IMR-90 (cell line): ENCODE results near the gene MEN1. TPM values are rescaled to one million over a fixed set of nuclear protein-coding genes. Genes with fewer than 3 reads are reported as not detected.

ENCODE experiments used
- ATAC-seq: fragments of 200-7000 bp; cut with Tn5 transposase; 2 replicates; pipeline ENCODE4 v1.9.1; 2020; ENCODE audit warnings: low read depth, mild to moderate bottlenecking, moderate library complexity
- BruUV-seq: library from RNA; stranded (reverse); fragments of 400-500 nt; replicated peaks from 2 replicates; lab custom pipeline; 2021; lab: Mats Ljungman, UMichigan
- CTCF ChIA-PET: fragments of 300-600 bp; formaldehyde crosslinking; extraction: SDS; loops from one replicate; lab custom pipeline; 2021; ENCODE audit warnings: antibody characterized with exemption; lab: Yijun Ruan, JAX
- POLR2A ChIA-PET: fragments of 300-600 bp; sonication (Branson Sonifier 250); formaldehyde crosslinking; loops from one replicate; lab custom pipeline; 2022; ENCODE audit warnings: antibody characterized with exemption; ENCODE audit not compliant: unreplicated experiment; lab: Charles Lee
- DNase-seq: peaks from one replicate; pipeline ENCODE4 v3.0.0; 2013
- H2AFZ ChIP-seq: replicated peaks from 2 replicates; pipeline ENCODE3; 2013; ENCODE audit warnings: low read length, mild to moderate bottlenecking; ENCODE audit not compliant: poor library complexity
- H2AK5ac ChIP-seq: 2 replicates; pipeline ENCODE4 v1.6.1; 2013; ENCODE audit warnings: low read depth, low read length, inconsistent platforms
- H2AK9ac ChIP-seq: replicated peaks from 2 replicates; pipeline ENCODE3; 2013; ENCODE audit warnings: mild to moderate bottlenecking, low read depth, low read length, moderate library complexity; ENCODE audit not compliant: poor library complexity
- H2BK120ac ChIP-seq: 2 replicates; pipeline ENCODE4 v1.6.1; 2013; ENCODE audit warnings: low read depth, low read length, inconsistent platforms
- H2BK15ac ChIP-seq: 3 replicates; pipeline ENCODE4 v1.6.1; 2013; ENCODE audit warnings: low read depth, low read length, inconsistent platforms
- H2BK20ac ChIP-seq: 2 replicates; pipeline ENCODE4 v1.6.1; 2013; ENCODE audit warnings: low read depth, mild to moderate bottlenecking, inconsistent platforms, low read length, moderate library complexity
- H2BK5ac ChIP-seq: 2 replicates; pipeline ENCODE4 v1.6.1; 2013; ENCODE audit warnings: mild to moderate bottlenecking, low read depth, low read length, inconsistent platforms; ENCODE audit not compliant: poor library complexity, severe bottlenecking
- H3K14ac ChIP-seq: replicated peaks from 2 replicates; pipeline ENCODE4 v1.6.1; 2013; ENCODE audit warnings: low read depth, low read length, inconsistent platforms
- H3K18ac ChIP-seq: 2 replicates; pipeline ENCODE4 v1.6.1; 2013; ENCODE audit warnings: low read depth, low read length, control low read depth
- H3K23ac ChIP-seq: 2 replicates; pipeline ENCODE4 v1.6.1; 2013; ENCODE audit warnings: low read depth, low read length, inconsistent platforms
- H3K27ac ChIP-seq: 2 replicates; pipeline ENCODE4 v1.5.1; 2013; ENCODE audit warnings: mild to moderate bottlenecking, control low read depth, low read length; ENCODE audit not compliant: insufficient read depth
- H3K27me3 ChIP-seq: 2 replicates; pipeline ENCODE4 v1.6.1; 2013; ENCODE audit warnings: low read length; ENCODE audit not compliant: control insufficient read depth, insufficient read depth
- H3K36me3 ChIP-seq: 2 replicates; pipeline ENCODE4 v1.6.1; 2013; ENCODE audit warnings: low read length, mixed read lengths; ENCODE audit not compliant: control insufficient read depth, insufficient read depth
- H3K4ac ChIP-seq: 2 replicates; pipeline ENCODE4 v1.6.1; 2013; ENCODE audit warnings: low read depth, low read length, inconsistent platforms
- H3K4me1 ChIP-seq: 2 replicates; pipeline ENCODE4 v1.6.1; 2013; ENCODE audit warnings: low read length, mixed read lengths; ENCODE audit not compliant: control insufficient read depth, insufficient read depth
- H3K4me2 ChIP-seq: 2 replicates; pipeline ENCODE4 v1.6.1; 2013; ENCODE audit warnings: low read depth, mild to moderate bottlenecking, control low read depth, low read length, moderate library complexity
- H3K4me3 ChIP-seq: 2 replicates; pipeline ENCODE4 v1.5.1; 2013; ENCODE audit warnings: low read depth, mild to moderate bottlenecking, control low read depth, low read length, moderate library complexity; ENCODE audit not compliant: insufficient read depth
- H3K56ac ChIP-seq: 2 replicates; pipeline ENCODE4 v1.6.1; 2013; ENCODE audit warnings: low read length, inconsistent platforms; ENCODE audit not compliant: insufficient read depth; ENCODE audit errors: extremely low read depth
- H3K79me1 ChIP-seq, 2 experiments: 2 replicates each; pipeline ENCODE4 v1.6.1; 2013; ENCODE audit warnings: low read length in 2 of 2, inconsistent platforms in 1 of 2, low read depth in 1 of 2
- H3K9ac ChIP-seq: 2 replicates; pipeline ENCODE4 v1.6.1; 2013; ENCODE audit warnings: low read depth, low read length, control low read depth
- H3K9me1 ChIP-seq: 2 replicates; pipeline ENCODE4 v1.6.1; 2013; ENCODE audit warnings: low read length, inconsistent platforms; ENCODE audit not compliant: insufficient read depth
- H3K9me3 ChIP-seq: 2 replicates; pipeline ENCODE4 v1.6.1; 2013; ENCODE audit warnings: low read length; ENCODE audit not compliant: control insufficient read depth, insufficient read depth
- H4K20me1 ChIP-seq: 2 replicates; pipeline ENCODE4 v1.6.1; 2013; ENCODE audit warnings: low read length, inconsistent platforms; ENCODE audit not compliant: insufficient read depth
- H4K5ac ChIP-seq: 2 replicates; pipeline ENCODE4 v1.6.1; 2013; ENCODE audit warnings: mild to moderate bottlenecking, low read depth, low read length, control low read depth
- H4K8ac ChIP-seq, 2 experiments: 2 replicates each; pipeline ENCODE4 v1.6.1; 2013; ENCODE audit warnings: low read depth in 2 of 2, low read length in 2 of 2, control low read depth in 1 of 2, inconsistent platforms in 1 of 2
- H4K91ac ChIP-seq: 2 replicates; pipeline ENCODE4 v1.6.1; 2013; ENCODE audit warnings: low read depth, low read length, inconsistent platforms; ENCODE audit not compliant: insufficient read depth
- BHLHE40 ChIP-seq: fragments of 150-350 bp; IDR thresholded peaks from 2 replicates; pipeline ENCODE4 v1.6.1; 2016; ENCODE audit warnings: mild to moderate bottlenecking, low read depth, low read length
- CEBPB ChIP-seq: IDR thresholded peaks from 2 replicates; pipeline ENCODE4 v1.6.1; 2012; ENCODE audit warnings: low read depth, low read length, improper control_type of control experiment
- CHD1 ChIP-seq: IDR thresholded peaks from 2 replicates; pipeline ENCODE4 v1.6.1; 2012; ENCODE audit warnings: low read depth, low read length, improper control_type of control experiment
- MAFK ChIP-seq: IDR thresholded peaks from 2 replicates; pipeline ENCODE4 v1.6.1; 2012; ENCODE audit warnings: low read depth, low read length, improper control_type of control experiment
- MAZ ChIP-seq: IDR thresholded peaks from 2 replicates; pipeline ENCODE4 v1.6.1; 2012; ENCODE audit warnings: low read depth, mild to moderate bottlenecking, low read length, improper control_type of control experiment, moderate library complexity, borderline replicate concordance
- MXI1 ChIP-seq: IDR thresholded peaks from 2 replicates; pipeline ENCODE4 v1.6.1; 2012; ENCODE audit warnings: low read depth, mild to moderate bottlenecking, low read length, moderate library complexity, borderline replicate concordance
- NFE2L2 ChIP-seq: fragments of 150-350 bp; IDR thresholded peaks from 2 replicates; pipeline ENCODE4 v1.6.1; 2016; ENCODE audit warnings: low read depth, mild to moderate bottlenecking, low read length
- POLR2A ChIP-seq: IDR thresholded peaks from 2 replicates; pipeline ENCODE4 v1.6.1; 2012; ENCODE audit warnings: mild to moderate bottlenecking, low read depth, low read length
- RAD21 ChIP-seq: IDR thresholded peaks from 2 replicates; pipeline ENCODE4 v1.6.1; 2012; ENCODE audit warnings: low read length, improper control_type of control experiment
- RFX5 ChIP-seq: IDR thresholded peaks from 2 replicates; pipeline ENCODE4 v1.8.0; 2012; ENCODE audit warnings: low read depth, mild to moderate bottlenecking, low read length, moderate library complexity
- SMC3 ChIP-seq: fragments of 150-350 bp; IDR thresholded peaks from 2 replicates; pipeline ENCODE4 v1.6.1; 2016; ENCODE audit warnings: low read depth, mild to moderate bottlenecking, antibody characterized with exemption, low read length, moderate library complexity
- WGBS, 2 experiments: methylation state at CpG; one replicate each; pipeline versions ENCODE4 v1.1.5 to v1.1.7; 2013; ENCODE audit warnings: missing lambda C conversion rate in 2 of 2; ENCODE audit not compliant: insufficient read length in 1 of 2; ENCODE audit errors: extremely low coverage in 2 of 2; 5-methylcytosine and 5-hydroxymethylcytosine counted together
- dilution Hi-C: fragments of 300-500 bp; cut with HindIII; formaldehyde crosslinking; loops from one replicate; pipeline ENCODE4 v1.14.3; 2018; ENCODE audit warnings: low sequenced_read_pairs; ENCODE audit not compliant: unreplicated experiment
- in situ Hi-C: fragments of 300-500 bp; cut with MboI; formaldehyde crosslinking; loops from 3 replicates; pipeline ENCODE4 v1.14.3; 2019; ENCODE audit warnings: low sequenced_read_pairs, inconsistent platforms, mixed read lengths
- intact Hi-C: fragments of 100-400 bp; cut with micrococcal nuclease; formaldehyde crosslinking; loops from 2 replicates; pipeline ENCODE4 v1.10.0; 2022
- polyA plus RNA-seq, 3 experiments: library from polyadenylated mRNA; depleted of rRNA; stranded (reverse); fragments of >200 nt; gene quantifications; 2 replicates each; pipeline ENCODE4 v1.2.3, GENCODE V29; 2012; ENCODE audit warnings: low replicate concordance in 1 of 3
- total RNA-seq: library from RNA; depleted of rRNA; stranded (reverse); fragments of >200 nt; gene quantifications from 2 replicates; pipeline ENCODE4 v1.2.3, GENCODE V29; 2012
- TF ChIP-seq, protein P1 (sequence below): fragments of 150-350 bp; IDR thresholded peaks from 2 replicates; pipeline ENCODE4 v1.6.1; 2016; ENCODE audit warnings: low read depth, mild to moderate bottlenecking, low read length, moderate library complexity, borderline replicate concordance
- TF ChIP-seq, protein P2 (sequence below): conservative IDR thresholded peaks from 2 replicates; pipeline ENCODE4 v1.5.1; 2012; ENCODE audit warnings: mild to moderate bottlenecking, low read depth, low read length, improper control_type of control experiment
- TF ChIP-seq, protein P3 (sequence below): fragments of 150-350 bp; IDR thresholded peaks from 2 replicates; pipeline ENCODE4 v1.6.1; 2017; ENCODE audit warnings: mild to moderate bottlenecking, antibody characterized with exemption, low read length, low read depth

MEN1 gene
- total and polyA plus RNA-seq, 2 of the 4 experiments (the other 2 are of a cell fraction), result 8.8 to 35.7 TPM

DNA sequence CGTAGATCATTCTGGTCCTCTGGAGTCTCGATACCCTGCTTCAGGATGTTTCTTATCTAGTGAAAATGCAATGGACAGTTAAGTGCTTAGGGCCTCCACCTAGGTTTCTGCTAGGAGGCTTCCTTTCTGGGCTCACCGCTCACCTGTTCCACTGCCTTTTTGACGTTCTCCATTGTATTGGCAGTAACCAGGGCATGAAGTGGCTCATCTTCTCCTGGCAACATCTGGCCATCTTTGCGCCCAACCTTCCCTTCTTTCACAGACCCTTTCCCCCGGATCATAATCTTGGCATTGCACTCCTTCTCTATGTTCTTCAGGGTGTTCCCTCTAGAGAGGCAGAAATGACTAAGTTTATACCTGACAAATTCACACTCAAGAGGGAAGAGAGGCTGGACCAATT lies 41.1 kb downstream of the MEN1 start:
- H2BK15ac ChIP-seq, result no peak overlapping the region
- ATAC-seq, result no peak
- H2BK20ac ChIP-seq, result no peak overlapping the region
- H4K5ac ChIP-seq, result no peak overlapping the region
- no peak overlapping the region for H4K8ac ChIP-seq
- no peak overlapping the region for H2AK9ac ChIP-seq
- intact Hi-C loops (no loop called here), dilution Hi-C loops (no loop called here), in situ Hi-C loops (no loop called here)
- H3K4ac ChIP-seq, result no peak overlapping the region
- H3K23ac ChIP-seq, result no peak overlapping the region
- TF ChIP-seq MAFK (no peak), SMC3 (no peak), CHD1 (no peak), POLR2A (no peak), MAZ (no peak), CEBPB (no peak), MXI1 (no peak), RAD21 (no peak), BHLHE40 (no peak), NFE2L2 (no peak), RFX5 (no peak)
- TF ChIP-seq, protein P1, sequence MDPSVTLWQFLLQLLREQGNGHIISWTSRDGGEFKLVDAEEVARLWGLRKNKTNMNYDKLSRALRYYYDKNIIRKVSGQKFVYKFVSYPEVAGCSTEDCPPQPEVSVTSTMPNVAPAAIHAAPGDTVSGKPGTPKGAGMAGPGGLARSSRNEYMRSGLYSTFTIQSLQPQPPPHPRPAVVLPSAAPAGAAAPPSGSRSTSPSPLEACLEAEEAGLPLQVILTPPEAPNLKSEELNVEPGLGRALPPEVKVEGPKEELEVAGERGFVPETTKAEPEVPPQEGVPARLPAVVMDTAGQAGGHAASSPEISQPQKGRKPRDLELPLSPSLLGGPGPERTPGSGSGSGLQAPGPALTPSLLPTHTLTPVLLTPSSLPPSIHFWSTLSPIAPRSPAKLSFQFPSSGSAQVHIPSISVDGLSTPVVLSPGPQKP, result no peak
- TF ChIP-seq, protein P2, sequence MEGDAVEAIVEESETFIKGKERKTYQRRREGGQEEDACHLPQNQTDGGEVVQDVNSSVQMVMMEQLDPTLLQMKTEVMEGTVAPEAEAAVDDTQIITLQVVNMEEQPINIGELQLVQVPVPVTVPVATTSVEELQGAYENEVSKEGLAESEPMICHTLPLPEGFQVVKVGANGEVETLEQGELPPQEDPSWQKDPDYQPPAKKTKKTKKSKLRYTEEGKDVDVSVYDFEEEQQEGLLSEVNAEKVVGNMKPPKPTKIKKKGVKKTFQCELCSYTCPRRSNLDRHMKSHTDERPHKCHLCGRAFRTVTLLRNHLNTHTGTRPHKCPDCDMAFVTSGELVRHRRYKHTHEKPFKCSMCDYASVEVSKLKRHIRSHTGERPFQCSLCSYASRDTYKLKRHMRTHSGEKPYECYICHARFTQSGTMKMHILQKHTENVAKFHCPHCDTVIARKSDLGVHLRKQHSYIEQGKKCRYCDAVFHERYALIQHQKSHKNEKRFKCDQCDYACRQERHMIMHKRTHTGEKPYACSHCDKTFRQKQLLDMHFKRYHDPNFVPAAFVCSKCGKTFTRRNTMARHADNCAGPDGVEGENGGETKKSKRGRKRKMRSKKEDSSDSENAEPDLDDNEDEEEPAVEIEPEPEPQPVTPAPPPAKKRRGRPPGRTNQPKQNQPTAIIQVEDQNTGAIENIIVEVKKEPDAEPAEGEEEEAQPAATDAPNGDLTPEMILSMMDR, result no peak
- TF ChIP-seq, protein P3, sequence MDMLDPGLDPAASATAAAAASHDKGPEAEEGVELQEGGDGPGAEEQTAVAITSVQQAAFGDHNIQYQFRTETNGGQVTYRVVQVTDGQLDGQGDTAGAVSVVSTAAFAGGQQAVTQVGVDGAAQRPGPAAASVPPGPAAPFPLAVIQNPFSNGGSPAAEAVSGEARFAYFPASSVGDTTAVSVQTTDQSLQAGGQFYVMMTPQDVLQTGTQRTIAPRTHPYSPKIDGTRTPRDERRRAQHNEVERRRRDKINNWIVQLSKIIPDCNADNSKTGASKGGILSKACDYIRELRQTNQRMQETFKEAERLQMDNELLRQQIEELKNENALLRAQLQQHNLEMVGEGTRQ, result no peak
- 80% methylated on average over 1 of the region's 6 CpGs; no CpG with 5 or more reads in 1 of the 2 experiments for WGBS, 2 experiments
- ChIA-PET CTCF (no interaction called here), POLR2A (no interaction called here)
- no peak overlapping the region for H3K14ac ChIP-seq
- no peak for DNase-seq
- peaks cover 52 to 86% of the 10 kb centered on the region in 2 experiments for H3K79me1 ChIP-seq
- no peak overlapping the region for H2AK5ac ChIP-seq
- no peaks in the 10 kb centered on the region for H3K9me3 ChIP-seq
- H3K9me1 ChIP-seq, result peaks cover 4% of the 10 kb centered on the region; the same call in 1 of the 2 replicates
- H2BK120ac ChIP-seq, result no peak overlapping the region
- H2AFZ ChIP-seq, result no peak overlapping the region
- no peak overlapping the region for H3K4me3 ChIP-seq
- H3K4me1 ChIP-seq, result peaks cover under 1% of the 10 kb centered on the region; the same call in 1 of the 2 replicates
- H3K27ac ChIP-seq, result no peak overlapping the region
- H3K9ac ChIP-seq, result no peak overlapping the region
- H4K91ac ChIP-seq, result no peak overlapping the region
- H3K4me2 ChIP-seq, result no peak overlapping the region
- H3K18ac ChIP-seq, result no peak overlapping the region
- no peak overlapping the region for H2BK5ac ChIP-seq
- H3K27me3 ChIP-seq, result no peaks in the 10 kb centered on the region
- H3K56ac ChIP-seq, result no peak overlapping the region
- no TSS peak for BruUV-seq
- peaks cover 89% of the 10 kb centered on the region for H3K36me3 ChIP-seq
- peaks cover 84% of the 10 kb centered on the region for H4K20me1 ChIP-seq
